ENCODE measurements around the gene HACE1. TPM values are rescaled to one million over a fixed set of nuclear protein-coding genes. Genes with fewer than 3 reads are reported as not detected.

The HACE1 gene
- polyA plus RNA-seq, 3 donors: 2.7 to 3.9 (median 3.4) TPM

- TF ChIP-seq, protein P1, sequence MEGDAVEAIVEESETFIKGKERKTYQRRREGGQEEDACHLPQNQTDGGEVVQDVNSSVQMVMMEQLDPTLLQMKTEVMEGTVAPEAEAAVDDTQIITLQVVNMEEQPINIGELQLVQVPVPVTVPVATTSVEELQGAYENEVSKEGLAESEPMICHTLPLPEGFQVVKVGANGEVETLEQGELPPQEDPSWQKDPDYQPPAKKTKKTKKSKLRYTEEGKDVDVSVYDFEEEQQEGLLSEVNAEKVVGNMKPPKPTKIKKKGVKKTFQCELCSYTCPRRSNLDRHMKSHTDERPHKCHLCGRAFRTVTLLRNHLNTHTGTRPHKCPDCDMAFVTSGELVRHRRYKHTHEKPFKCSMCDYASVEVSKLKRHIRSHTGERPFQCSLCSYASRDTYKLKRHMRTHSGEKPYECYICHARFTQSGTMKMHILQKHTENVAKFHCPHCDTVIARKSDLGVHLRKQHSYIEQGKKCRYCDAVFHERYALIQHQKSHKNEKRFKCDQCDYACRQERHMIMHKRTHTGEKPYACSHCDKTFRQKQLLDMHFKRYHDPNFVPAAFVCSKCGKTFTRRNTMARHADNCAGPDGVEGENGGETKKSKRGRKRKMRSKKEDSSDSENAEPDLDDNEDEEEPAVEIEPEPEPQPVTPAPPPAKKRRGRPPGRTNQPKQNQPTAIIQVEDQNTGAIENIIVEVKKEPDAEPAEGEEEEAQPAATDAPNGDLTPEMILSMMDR (IDR thresholded peaks at IDR 0.05): no peak
Observed at GRCh38 chr6:104714796-104715195, 144.9 kb downstream of the HACE1 start.

DNA sequence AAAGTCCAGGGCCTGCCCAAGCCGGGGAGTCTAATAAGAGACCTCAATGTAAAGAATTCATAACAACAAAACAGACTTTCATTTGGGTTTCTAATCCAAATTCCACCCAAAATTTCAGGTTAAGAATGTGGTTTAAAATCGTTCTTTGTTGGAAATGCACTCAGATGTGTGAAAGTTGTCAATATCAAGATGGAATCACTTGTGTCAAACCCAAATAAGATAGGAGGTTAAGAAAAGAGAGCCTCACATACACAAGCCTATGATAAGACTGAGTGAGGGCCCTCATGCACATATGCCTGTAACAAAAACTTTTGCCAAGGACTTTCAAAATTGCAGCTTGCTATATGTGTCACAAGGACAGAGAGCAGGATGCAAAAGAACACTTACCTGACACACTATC is 145.7 kb downstream of the HACE1 start:
- H3K9me3 Mint-ChIP-seq: peaks cover 0 to 3% (median 0%) of the 10 kb centered on the region in 7 donors
- no CpG with 5 or more reads among the region's 2 CpGs for WGBS (ENCODE audit: insufficient coverage)
- Histone ChIP-seq H3K9me3 (replicated peaks in 1 of 2; ENCODE audit: control insufficient read depth in 1 of 2, insufficient read depth in 1 of 2, low read length in 2 of 2) (no peaks in the 10 kb centered on the region), H3K4me1 (ENCODE audit: control insufficient read depth in 1 of 2, insufficient read depth in 2 of 2, low read length in 2 of 2) (peaks cover 0 to 3% of the 10 kb centered on the region in 2 donors), H3K27me3 (ENCODE audit: control insufficient read depth in 2 of 2, insufficient read depth in 2 of 2, low read length in 2 of 2) (no peaks in the 10 kb centered on the region), H3K79me2 (ENCODE audit: insufficient read depth, low read length) (no peaks in the 10 kb centered on the region), H4K20me1 (ENCODE audit: insufficient read depth, low read length) (no peaks in the 10 kb centered on the region), H3K4me3 (replicated peaks in 1 of 3; ENCODE audit: low read depth in 2 of 3, low read length in 3 of 3) (no peak overlapping the region), H3K27ac (ENCODE audit: low read depth in 1 of 2, low read length in 2 of 2) (no peak overlapping the region), H2AFZ (ENCODE audit: insufficient read depth, low read depth, low read length, poor library complexity, severe bottlenecking) (no peak overlapping the region), H3K9ac (ENCODE audit: insufficient read depth, low read length, poor library complexity, severe bottlenecking) (no peak overlapping the region), H3K4me2 (replicated peaks; ENCODE audit: extremely low read depth, low read length, poor library complexity, severe bottlenecking) (no peak overlapping the region), H3K36me3 (replicated peaks in 1 of 2; ENCODE audit: control insufficient read depth in 1 of 2, insufficient read depth in 2 of 2, low read length in 2 of 2) (no peaks in the 10 kb centered on the region)
- H3K27me3 Mint-ChIP-seq (ENCODE audit: low read depth in 3 of 3): no peaks in the 10 kb centered on the region
- no peaks in the 10 kb centered on the region for H3K36me3 Mint-ChIP-seq
- no peak overlapping the region for H3K27ac Mint-ChIP-seq
- H3K4me3 Mint-ChIP-seq: no peak overlapping the region
- intact Hi-C loops (cut with micrococcal nuclease): no loop called here
- TF ChIP-seq, protein P1 (IDR thresholded peaks at IDR 0.05): no peak
- H3K4me1 Mint-ChIP-seq: peaks cover 14% of the 10 kb centered on the region
- DNase-seq: no peak

More at GRCh38 chr6:104714796-104715195, 144.9 kb downstream of the HACE1 start:
- H3K27ac ChIP-seq (ENCODE audit: low read depth in 1 of 2, low read length in 2 of 2): no peak overlapping the region
- H3K4me3 ChIP-seq (replicated peaks in 1 of 3; ENCODE audit: low read depth in 2 of 3, low read length in 3 of 3): no peak overlapping the region
- no peaks in the 10 kb centered on the region for H3K36me3 ChIP-seq (replicated peaks in 1 of 2; ENCODE audit: control insufficient read depth in 1 of 2, insufficient read depth in 2 of 2, low read length in 2 of 2)
- no peak for DNase-seq
- no peaks in the 10 kb centered on the region for H3K27me3 ChIP-seq (ENCODE audit: control insufficient read depth in 2 of 2, insufficient read depth in 2 of 2, low read length in 2 of 2)
- H4K20me1 ChIP-seq (ENCODE audit: insufficient read depth, low read length): no peaks in the 10 kb centered on the region
- WGBS (ENCODE audit: insufficient coverage): no CpG with 5 or more reads among the region's 3 CpGs
- Mint-ChIP-seq H3K4me1 (peaks cover 18% of the 10 kb centered on the region), H3K27me3 (ENCODE audit: low read depth in 3 of 3) (no peaks in the 10 kb centered on the region), H3K4me3 (no peak overlapping the region), H3K27ac (peak overlapping the region in 1 of 7 donors; percentile 46), H3K36me3 (no peaks in the 10 kb centered on the region), H3K9me3 (peaks cover 0 to 3% (median 0%) of the 10 kb centered on the region in 7 donors)
- no peaks in the 10 kb centered on the region for H3K79me2 ChIP-seq (ENCODE audit: insufficient read depth, low read length)
- H3K9me3 ChIP-seq (replicated peaks in 1 of 2; ENCODE audit: control insufficient read depth in 1 of 2, insufficient read depth in 1 of 2, low read length in 2 of 2): no peaks in the 10 kb centered on the region
- H3K4me1 ChIP-seq (ENCODE audit: control insufficient read depth in 1 of 2, insufficient read depth in 2 of 2, low read length in 2 of 2): peaks cover 0 to 3% of the 10 kb centered on the region in 2 donors
- H3K9ac ChIP-seq (ENCODE audit: insufficient read depth, low read length, poor library complexity, severe bottlenecking): no peak overlapping the region
- intact Hi-C loops (cut with micrococcal nuclease): no loop called here
- no peak overlapping the region for H2AFZ ChIP-seq (ENCODE audit: insufficient read depth, low read depth, low read length, poor library complexity, severe bottlenecking)
- no peak overlapping the region for H3K4me2 ChIP-seq (replicated peaks; ENCODE audit: extremely low read depth, low read length, poor library complexity, severe bottlenecking)

All from CD14-positive monocyte (primary cell).